Psoas muscle (tissue), 8 donors: ENCODE results near the gene HHLA2. TPM values are rescaled to one million over a fixed set of nuclear protein-coding genes. Genes with fewer than 3 reads are reported as not detected.

Experiments used
- ATAC-seq, 4 donors: fragments of 200-7000 bp; cut with Tn5 transposase; one replicate each; pipeline ENCODE4 v1.9.1; 2020; ENCODE audit warnings: moderate library complexity in 3 of 4, mild to moderate bottlenecking in 2 of 4
- DNase-seq, 2 donors: peaks; one replicate each; pipeline ENCODE4 v3.0.0-alpha.2; 2020
- H3K27ac ChIP-seq: fragments of 200-600 bp; one replicate; pipeline ENCODE4 v1.8.0; 2022
- H3K27me3 ChIP-seq, 3 donors: fragments of 200-600 bp in 1 of 3; one replicate each; pipeline versions ENCODE4 v1.6.1 to v1.8.0; 2013 to 2022; ENCODE audit warnings: low read length in 2 of 3, mild to moderate bottlenecking in 2 of 3, moderate library complexity in 1 of 3; ENCODE audit not compliant: insufficient read depth in 3 of 3
- H3K36me3 ChIP-seq, 2 donors: fragments of 200-600 bp in 1 of 2; one replicate each; pipeline versions ENCODE4 v1.6.1 to v1.8.0; 2013 to 2022; ENCODE audit warnings: low read depth in 1 of 2, mild to moderate bottlenecking in 1 of 2, moderate library complexity in 1 of 2; ENCODE audit not compliant: insufficient read depth in 1 of 2
- H3K4me1 ChIP-seq: fragments of 200-600 bp; one replicate; pipeline ENCODE4 v1.8.0; 2022
- H3K4me3 ChIP-seq: fragments of 200-600 bp; one replicate; pipeline ENCODE4 v1.8.0; 2022; ENCODE audit warnings: mild to moderate bottlenecking
- H3K9me3 ChIP-seq: fragments of 200-600 bp; one replicate; pipeline ENCODE4 v1.8.0; 2022
- WGBS, 3 donors: extraction: QIAGEN DNeasy Blood & Tissue Kit; methylation state at CpG; one replicate each; pipeline versions ENCODE4 v1.1.6 to v1.1.7; 2013; 5-methylcytosine and 5-hydroxymethylcytosine counted together
- intact Hi-C, 2 donors: fragments of 100-400 bp; cut with DNase I; formaldehyde crosslinking; loops; one replicate each; pipeline versions ENCODE4 v1.11.0 to v1.14.2; 2022
- polyA plus RNA-seq, 3 donors: library from polyadenylated mRNA; stranded (reverse); fragments of 200-250 nt; gene quantifications; one replicate each; pipeline ENCODE4 v1.2.3, GENCODE V29; 2013
- total RNA-seq, 4 donors: library from RNA; stranded (reverse); fragmentation: NEBNext Ultra II Directional in 2 of 4; extraction: Animal tissue kit (Norgen Biotek cat#: 25700) in 2 of 4; gene quantifications; one replicate each; pipeline versions ENCODE4 v1.2.1 to v1.2.4, GENCODE V29; 2021 to 2023
- TF ChIP-seq, protein P1 (sequence below): fragments of 200-600 bp; IDR thresholded peaks from one replicate; pipeline ENCODE4 v1.8.0; 2022; ENCODE audit warnings: antibody characterized with exemption
- donor health status: healthy with polysubstance abuse.
- donor health status: DM: no; HTN: no; CAD: no; lungs with moderate emphysema.
- donor health status: Bipolar disorder and iron deficiency.
- donor health status: healthy.
- donor health status: DM: yes; HTN: yes; CAD: no.
- donor health status: DM: no; HTN: no; CAD: no.
- donor health status: DM: no; HTN: no; CAD: no.
- donor health status: DM: yes; HTN: yes; CAD: no.

HHLA2 gene
- total and polyA plus RNA-seq, 7 donors = 0.04 TPM; not detected in 6

- TF ChIP-seq, protein P1, sequence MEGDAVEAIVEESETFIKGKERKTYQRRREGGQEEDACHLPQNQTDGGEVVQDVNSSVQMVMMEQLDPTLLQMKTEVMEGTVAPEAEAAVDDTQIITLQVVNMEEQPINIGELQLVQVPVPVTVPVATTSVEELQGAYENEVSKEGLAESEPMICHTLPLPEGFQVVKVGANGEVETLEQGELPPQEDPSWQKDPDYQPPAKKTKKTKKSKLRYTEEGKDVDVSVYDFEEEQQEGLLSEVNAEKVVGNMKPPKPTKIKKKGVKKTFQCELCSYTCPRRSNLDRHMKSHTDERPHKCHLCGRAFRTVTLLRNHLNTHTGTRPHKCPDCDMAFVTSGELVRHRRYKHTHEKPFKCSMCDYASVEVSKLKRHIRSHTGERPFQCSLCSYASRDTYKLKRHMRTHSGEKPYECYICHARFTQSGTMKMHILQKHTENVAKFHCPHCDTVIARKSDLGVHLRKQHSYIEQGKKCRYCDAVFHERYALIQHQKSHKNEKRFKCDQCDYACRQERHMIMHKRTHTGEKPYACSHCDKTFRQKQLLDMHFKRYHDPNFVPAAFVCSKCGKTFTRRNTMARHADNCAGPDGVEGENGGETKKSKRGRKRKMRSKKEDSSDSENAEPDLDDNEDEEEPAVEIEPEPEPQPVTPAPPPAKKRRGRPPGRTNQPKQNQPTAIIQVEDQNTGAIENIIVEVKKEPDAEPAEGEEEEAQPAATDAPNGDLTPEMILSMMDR = no peak
- H3K4me1 ChIP-seq = no peaks in the 10 kb centered on the region
- ATAC-seq (no peak), DNase-seq (no peak)
- WGBS, 3 donors = 74 to 84% (median 83%) methylated on average over 1 of the region's 1 CpG
- no peak overlapping the region for H3K27ac ChIP-seq
- H3K9me3 ChIP-seq = no peaks in the 10 kb centered on the region
- no peaks in the 10 kb centered on the region for H3K36me3 ChIP-seq
- intact Hi-C loops = no loop called here
- no peaks in the 10 kb centered on the region for H3K27me3 ChIP-seq
- H3K4me3 ChIP-seq = no peak overlapping the region
Observed at GRCh38 chr3:108334701-108335100, 38.4 kb downstream of the HHLA2 start.

DNA sequence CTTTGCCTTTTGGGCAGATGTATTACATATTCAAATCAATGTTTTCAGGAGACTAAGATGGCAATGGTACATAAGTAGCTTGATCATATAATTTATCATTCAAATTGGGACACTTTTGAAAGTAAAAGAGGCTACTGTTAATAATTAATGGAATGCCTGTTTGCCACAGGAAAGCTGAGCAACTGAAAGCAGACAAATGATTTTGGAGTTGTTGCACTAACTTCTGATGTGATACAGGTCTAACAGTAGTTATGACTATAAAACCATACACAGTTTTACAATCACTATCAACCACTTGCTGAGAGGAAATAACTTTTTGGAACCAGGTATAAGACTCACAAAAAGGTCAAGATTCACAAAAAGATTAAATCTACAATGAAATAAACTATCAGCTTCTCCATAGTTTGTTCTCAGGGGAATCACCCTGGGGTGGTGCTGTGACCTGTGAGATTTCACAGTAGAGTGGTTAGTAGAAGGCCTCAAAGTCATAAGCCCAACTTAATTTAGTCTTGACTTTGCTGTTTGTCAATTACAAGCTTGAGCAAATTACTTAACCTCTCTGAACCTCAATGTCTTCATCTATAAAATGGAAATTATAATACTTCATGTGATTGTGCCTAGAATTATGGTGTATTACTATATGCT, 42.7 kb downstream of the HHLA2 start:
- no peaks in the 10 kb centered on the region for H3K27me3 ChIP-seq
- no peak for ATAC-seq
- no peaks in the 10 kb centered on the region for H3K36me3 ChIP-seq
- intact Hi-C loops = no loop called here
- TF ChIP-seq, protein P1 = no peak
- DNase-seq = no peak
- H3K9me3 ChIP-seq = no peaks in the 10 kb centered on the region
- no peak overlapping the region for H3K27ac ChIP-seq
- H3K4me1 ChIP-seq = no peaks in the 10 kb centered on the region
- H3K4me3 ChIP-seq = no peak overlapping the region

DNA sequence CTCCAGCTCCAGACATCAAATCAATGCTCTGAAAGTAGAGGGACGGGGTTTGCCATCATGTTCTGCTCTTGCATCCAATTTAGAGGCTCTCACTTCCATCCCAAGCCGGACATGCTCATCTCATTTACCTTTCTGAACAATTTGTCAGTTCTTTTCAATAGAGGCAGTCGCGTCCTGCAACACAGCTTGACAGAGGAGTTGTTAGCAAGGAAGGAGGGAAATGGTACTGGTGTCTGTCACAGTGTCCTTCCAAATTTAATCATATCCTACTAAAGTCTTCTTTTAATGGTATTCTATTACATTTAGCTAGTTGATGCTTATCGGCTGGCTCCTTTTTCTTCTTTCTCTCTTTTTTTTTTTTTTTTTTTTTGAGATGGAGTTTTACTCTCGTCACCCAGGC, 45.6 kb downstream of the HHLA2 start:
- no peaks in the 10 kb centered on the region for H3K4me1 ChIP-seq

DNA sequence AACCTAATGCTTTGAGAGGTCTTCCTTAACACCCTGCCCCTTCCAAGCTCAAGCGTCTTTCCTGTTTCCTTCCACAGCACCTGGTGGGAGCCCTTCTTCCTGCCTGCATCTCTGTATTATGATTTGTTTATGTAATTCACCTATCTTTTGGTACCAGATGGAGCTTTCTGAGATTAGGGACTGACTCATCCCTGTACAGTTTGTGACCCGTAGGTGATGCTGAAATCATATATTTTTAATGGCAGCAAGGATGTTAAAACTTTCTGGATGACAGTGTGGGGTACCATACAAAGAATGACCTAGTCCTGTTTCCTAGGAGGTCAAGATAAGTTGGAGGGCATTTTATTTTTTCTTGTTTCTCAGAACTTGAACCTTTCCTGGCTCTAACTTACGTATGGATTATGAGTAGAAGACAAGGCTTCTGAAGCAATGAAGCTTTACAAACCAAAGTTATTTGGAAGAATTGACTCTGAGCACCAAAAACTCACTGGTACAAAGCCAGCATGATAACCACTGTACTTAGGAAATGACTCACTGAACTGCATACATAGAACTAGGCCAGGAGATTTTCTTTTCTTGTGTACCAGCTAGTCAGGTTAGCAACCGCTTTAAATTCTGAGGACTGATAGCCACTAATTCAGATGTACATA, 46.6 kb downstream of the HHLA2 start:
- no peak overlapping the region for H3K4me3 ChIP-seq
- 60 to 83% (median 63%) methylated on average over 4 of the region's 4 CpGs for WGBS, 3 donors
- DNase-seq (no peak), ATAC-seq (no peak)
- intact Hi-C loops = no loop called here
- no peaks in the 10 kb centered on the region for H3K27me3 ChIP-seq
- H3K4me1 ChIP-seq = no peaks in the 10 kb centered on the region
- TF ChIP-seq, protein P1 = no peak
- H3K9me3 ChIP-seq = no peaks in the 10 kb centered on the region
- H3K27ac ChIP-seq = no peak overlapping the region
- H3K36me3 ChIP-seq = no peaks in the 10 kb centered on the region

More for the DNA sequence above, 45.6 kb downstream of the HHLA2 start:
- H3K27me3 ChIP-seq = no peaks in the 10 kb centered on the region
- 70 to 92% (median 88%) methylated on average over 5 to 6 of the region's 6 CpGs for WGBS, 3 donors
- no peaks in the 10 kb centered on the region for H3K9me3 ChIP-seq
- H3K4me3 ChIP-seq = no peak overlapping the region
- intact Hi-C loops = no loop called here
- no peak for DNase-seq
- no peaks in the 10 kb centered on the region for H3K36me3 ChIP-seq
- ATAC-seq = no peak
- TF ChIP-seq, protein P1 = no peak
- H3K27ac ChIP-seq = no peak overlapping the region
